Inflammatory macrophage treated with lipopolysaccharide for 1 hour (primary cell): Measurements from ENCODE around the gene ITIH5.
A peak's percentile ranks its signal among the peaks of the same experiment; 100 is the strongest.

Experiments used
- DNase-seq, 2 donors: peaks; one replicate each; pipeline ENCODE4 v3.0.0-alpha.2; 2020 to 2022

The ITIH5 gene

GRCh38 chr10:7625836-7626235 lies 40.9 kb downstream of the ITIH5 start:
- no peak for DNase-seq

GRCh38 chr10:7625009-7625408 lies 41.8 kb downstream of the ITIH5 start:
- DNase-seq = no peak

- DNase-seq = no peak
Measured at GRCh38 chr10:7622969-7623368, 43.8 kb downstream of the ITIH5 start.

GRCh38 chr10:7618461-7618860 lies 48.3 kb downstream of the ITIH5 start:
- DNase-seq = no peak

GRCh38 chr10:7611909-7612308 lies 54.9 kb downstream of the ITIH5 start:
- no peak for DNase-seq

GRCh38 chr10:7610651-7611389 lies 55.9 kb downstream of the ITIH5 start:
- peak in 1 of 2 donors; percentile 10 for DNase-seq

GRCh38 chr10:7610026-7610425 lies 56.7 kb downstream of the ITIH5 start:
- DNase-seq = no peak

GRCh38 chr10:7609556-7609955 lies 57.2 kb downstream of the ITIH5 start:
- DNase-seq = no peak

GRCh38 chr10:7608001-7608400 lies 58.8 kb downstream of the ITIH5 start:
- DNase-seq = no peak

GRCh38 chr10:7606951-7607404 lies 59.8 kb downstream of the ITIH5 start:
- peak; percentile 40 to 67 for DNase-seq

- no peak for DNase-seq
Measured at GRCh38 chr10:7605565-7606295, 61.0 kb downstream of the ITIH5 start.

- DNase-seq = no peak
Measured at GRCh38 chr10:7601023-7601656, 65.6 kb downstream of the ITIH5 start.

- DNase-seq = no peak
Measured at GRCh38 chr10:7598771-7599170, 68.0 kb downstream of the ITIH5 start.

GRCh38 chr10:7596356-7596755 lies 70.4 kb downstream of the ITIH5 start:
- no peak for DNase-seq

GRCh38 chr10:7593905-7594304 lies 72.9 kb downstream of the ITIH5 start:
- no peak for DNase-seq

GRCh38 chr10:7593063-7593462 lies 73.7 kb downstream of the ITIH5 start:
- DNase-seq = no peak

GRCh38 chr10:7592627-7593026 lies 74.1 kb downstream of the ITIH5 start:
- DNase-seq = no peak

- no peak for DNase-seq
Measured at GRCh38 chr10:7590271-7590670, 76.5 kb downstream of the ITIH5 start.

- no peak for DNase-seq
Measured at GRCh38 chr10:7589748-7590147, 77.0 kb downstream of the ITIH5 start.

- DNase-seq = no peak
Measured at GRCh38 chr10:7587865-7588188, 78.9 kb downstream of the ITIH5 start.

- DNase-seq = no peak
Measured at GRCh38 chr10:7587168-7587864, 79.5 kb downstream of the ITIH5 start.

GRCh38 chr10:7585228-7585627 lies 81.5 kb downstream of the ITIH5 start:
- DNase-seq = no peak

- no peak for DNase-seq
Measured at GRCh38 chr10:7583626-7584025, 83.1 kb downstream of the ITIH5 start.
